GM21423 (cell line): ENCODE measurements around the gene GEMIN5.
A peak's percentile ranks its signal among the peaks of the same experiment; 100 is the strongest.

Experiments
- ATAC-seq: cut with Tn5 transposase; IDR thresholded peaks from one replicate; pipeline ENCODE4 v1.9.1; 2021; ENCODE audit warnings: mild to moderate bottlenecking, moderate library complexity; ENCODE audit not compliant: unreplicated experiment

The GEMIN5 gene

GRCh38 chr5:154895606-154896561 lies 42.1 kb downstream of the GEMIN5 start:
- no peak for ATAC-seq

DNA sequence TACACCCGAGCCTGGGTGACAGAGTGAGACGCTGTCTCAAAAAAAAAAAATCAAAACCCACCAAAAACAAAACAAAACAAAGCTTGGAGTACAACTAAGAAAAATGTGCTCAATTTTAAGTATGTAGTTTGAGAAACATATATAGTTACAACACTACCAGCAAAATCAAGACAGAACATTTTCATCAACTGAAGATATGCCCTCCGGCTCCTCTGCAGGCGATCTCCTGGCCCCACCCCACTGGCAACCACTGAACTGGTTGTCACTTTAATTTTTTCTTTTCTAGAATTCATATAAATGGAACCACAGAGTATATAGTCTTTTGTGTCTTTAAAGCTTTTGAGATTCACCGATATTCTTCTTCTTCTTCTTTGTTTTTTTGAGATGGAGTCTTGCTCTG lies 44.6 kb downstream of the GEMIN5 start:
- no peak for ATAC-seq

- no peak for ATAC-seq
Measured at GRCh38 chr5:154892369-154892771, 45.6 kb downstream of the GEMIN5 start.

DNA sequence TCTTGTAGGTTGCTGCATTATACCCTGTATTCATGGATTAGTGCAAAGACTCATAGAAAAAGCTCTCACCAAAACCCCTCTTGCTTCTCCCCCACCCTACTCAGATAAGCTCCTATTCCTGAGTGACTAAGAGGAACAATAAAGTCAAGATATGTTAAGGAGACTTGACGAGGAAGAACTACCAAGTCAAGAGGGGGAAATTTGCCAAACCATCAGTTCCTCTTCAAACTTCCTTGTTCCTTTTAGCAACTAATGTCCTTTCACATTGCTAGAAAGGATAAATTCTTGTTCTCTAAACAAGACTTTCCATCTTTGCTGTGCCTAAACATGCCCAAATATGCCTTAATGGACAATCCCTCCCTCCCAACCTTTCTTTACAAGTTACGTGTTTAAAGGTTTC lies 52.6 kb downstream of the GEMIN5 start:
- ATAC-seq, result no peak

- no peak for ATAC-seq
Measured at GRCh38 chr5:154884424-154884823, 53.6 kb downstream of the GEMIN5 start.

DNA sequence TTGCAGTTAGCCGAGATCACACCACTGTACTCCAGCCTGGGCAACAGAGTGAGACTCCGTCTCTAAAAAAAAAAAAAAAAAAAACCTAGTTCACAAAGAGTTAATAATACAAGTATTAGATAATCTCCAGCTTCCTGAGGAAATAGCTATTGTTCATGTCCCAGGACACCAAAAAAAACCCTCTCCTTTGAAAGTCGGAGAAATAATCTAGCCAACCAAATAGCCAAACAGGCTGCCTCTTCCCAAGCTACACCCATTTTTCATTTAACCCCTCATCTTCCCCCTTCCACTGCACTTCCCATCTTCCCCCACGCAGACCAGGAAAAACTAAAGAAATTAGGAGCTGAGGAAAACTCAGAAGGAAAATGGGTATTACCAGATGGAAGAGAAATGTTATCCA lies 56.0 kb downstream of the GEMIN5 start:
- no peak for ATAC-seq

GRCh38 chr5:154878642-154879335 lies 59.2 kb downstream of the GEMIN5 start:
- ATAC-seq, result no peak

- ATAC-seq, result no peak
Measured at GRCh38 chr5:154873791-154874331, 64.2 kb downstream of the GEMIN5 start.

DNA sequence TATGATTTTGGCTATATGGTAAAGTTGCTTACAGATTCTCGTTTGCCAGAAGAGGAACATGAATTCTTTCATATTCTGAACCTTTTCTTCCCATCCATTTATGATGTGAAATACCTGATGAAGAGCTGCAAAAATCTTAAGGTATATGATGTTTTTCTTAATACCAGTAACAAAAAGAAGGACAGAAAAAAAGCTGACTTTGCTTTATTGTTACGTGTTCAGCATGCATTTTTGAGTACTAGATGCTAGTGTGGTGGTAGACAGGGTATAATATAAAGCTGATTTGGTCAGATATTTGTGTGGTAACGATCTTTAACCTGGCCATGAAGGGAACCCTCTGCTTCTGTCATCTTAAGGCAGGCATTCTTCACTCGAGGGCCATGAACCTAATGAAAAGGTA lies 66.3 kb downstream of the GEMIN5 start:
- no peak for ATAC-seq

GRCh38 chr5:154868702-154869101 lies 69.3 kb downstream of the GEMIN5 start:
- no peak for ATAC-seq

DNA sequence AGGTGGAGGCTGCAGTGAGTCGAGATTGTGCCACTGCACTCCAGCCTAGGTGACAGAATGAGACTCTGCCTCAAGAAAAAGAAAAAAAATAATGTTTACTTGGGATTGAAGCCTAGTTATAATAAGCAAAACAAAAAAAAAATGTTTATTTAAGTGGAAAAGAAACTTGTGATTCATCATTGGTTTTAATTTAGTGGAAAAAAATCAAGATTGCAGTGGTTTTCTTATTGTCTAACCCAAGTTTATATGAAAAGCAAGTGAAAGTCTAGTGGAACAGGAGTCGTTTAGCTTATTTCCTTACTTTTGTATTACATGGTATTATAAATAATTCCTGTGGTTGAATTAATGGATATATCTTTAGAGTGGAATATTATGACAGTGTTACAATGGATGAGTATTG lies 71.2 kb downstream of the GEMIN5 start:
- ATAC-seq, result no peak

DNA sequence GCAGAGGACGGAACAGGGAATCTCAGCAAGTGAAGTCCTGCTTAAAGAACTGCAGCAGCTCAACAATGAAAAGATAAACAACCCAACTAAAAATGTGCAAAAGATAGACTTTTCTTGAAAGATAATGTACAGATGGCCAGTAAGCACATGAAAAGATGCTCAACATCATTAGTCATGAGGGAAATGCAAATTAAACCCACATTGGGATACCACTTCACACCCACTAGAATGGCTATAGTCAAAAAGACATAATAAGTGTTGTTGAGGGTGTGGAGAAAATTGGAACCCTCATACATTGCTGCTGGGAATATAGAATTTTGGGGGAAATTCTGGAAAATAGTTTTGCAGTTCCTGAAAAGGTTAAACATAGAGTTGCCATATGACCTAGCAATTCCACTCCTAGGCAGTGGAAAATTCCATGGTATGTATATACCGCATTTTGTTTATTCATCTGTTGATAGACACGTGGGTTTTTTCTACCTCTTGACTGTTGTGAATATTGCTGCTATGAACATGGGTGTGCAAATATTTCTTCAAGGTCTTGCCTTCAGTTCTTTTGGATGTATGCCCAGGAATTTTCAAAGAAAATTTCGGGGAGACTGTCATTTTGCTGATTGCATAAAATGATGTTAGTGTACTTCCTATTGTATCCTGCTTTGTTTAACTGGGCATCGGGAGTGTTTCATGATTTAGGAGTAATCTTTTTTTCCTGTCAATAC lies 72.4 kb downstream of the GEMIN5 start:
- ATAC-seq, result no peak

GRCh38 chr5:154863291-154864080 lies 74.5 kb downstream of the GEMIN5 start:
- no peak for ATAC-seq

GRCh38 chr5:154862766-154863165 lies 75.2 kb downstream of the GEMIN5 start:
- no peak for ATAC-seq

DNA sequence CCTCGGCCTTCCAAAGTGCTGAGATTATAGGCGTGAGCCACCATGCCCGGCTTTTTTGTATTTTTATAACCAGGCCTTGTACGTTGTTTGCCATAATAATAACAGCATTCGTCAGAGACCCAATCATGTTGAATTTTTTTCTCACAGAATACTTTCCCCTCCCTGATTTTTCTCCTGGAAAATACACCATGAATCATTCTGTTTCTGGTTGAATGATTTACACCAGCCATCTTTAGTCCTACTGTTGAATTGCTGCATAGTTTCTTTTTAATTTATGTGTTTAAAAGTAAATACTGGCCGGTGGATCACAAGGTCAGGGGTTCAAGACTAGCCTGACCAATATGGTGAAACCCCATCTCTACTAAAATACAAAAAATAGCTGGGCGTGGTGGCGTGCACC lies 76.1 kb downstream of the GEMIN5 start:
- no peak for ATAC-seq

GRCh38 chr5:154860765-154861164 lies 77.2 kb downstream of the GEMIN5 start:
- ATAC-seq, result no peak

DNA sequence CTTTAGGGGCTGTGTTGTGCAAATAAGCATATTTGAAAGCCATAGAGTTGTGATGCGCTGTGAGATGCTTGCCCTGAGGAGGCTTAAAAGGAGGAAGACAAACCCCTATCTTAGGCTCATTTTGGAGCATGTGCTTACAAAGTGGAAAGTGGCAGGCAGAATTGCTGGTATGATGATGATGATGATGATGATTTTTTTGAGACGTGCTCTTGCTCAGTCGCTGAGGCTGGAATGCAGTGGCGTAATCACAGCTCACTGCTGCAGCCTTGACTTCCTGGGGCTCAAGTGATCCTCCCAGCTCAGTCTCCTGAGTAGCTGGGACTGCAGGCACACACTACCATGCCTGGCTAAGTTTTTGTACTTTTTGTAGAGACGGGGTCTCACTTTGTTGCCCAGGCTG lies 77.9 kb downstream of the GEMIN5 start:
- no peak for ATAC-seq

DNA sequence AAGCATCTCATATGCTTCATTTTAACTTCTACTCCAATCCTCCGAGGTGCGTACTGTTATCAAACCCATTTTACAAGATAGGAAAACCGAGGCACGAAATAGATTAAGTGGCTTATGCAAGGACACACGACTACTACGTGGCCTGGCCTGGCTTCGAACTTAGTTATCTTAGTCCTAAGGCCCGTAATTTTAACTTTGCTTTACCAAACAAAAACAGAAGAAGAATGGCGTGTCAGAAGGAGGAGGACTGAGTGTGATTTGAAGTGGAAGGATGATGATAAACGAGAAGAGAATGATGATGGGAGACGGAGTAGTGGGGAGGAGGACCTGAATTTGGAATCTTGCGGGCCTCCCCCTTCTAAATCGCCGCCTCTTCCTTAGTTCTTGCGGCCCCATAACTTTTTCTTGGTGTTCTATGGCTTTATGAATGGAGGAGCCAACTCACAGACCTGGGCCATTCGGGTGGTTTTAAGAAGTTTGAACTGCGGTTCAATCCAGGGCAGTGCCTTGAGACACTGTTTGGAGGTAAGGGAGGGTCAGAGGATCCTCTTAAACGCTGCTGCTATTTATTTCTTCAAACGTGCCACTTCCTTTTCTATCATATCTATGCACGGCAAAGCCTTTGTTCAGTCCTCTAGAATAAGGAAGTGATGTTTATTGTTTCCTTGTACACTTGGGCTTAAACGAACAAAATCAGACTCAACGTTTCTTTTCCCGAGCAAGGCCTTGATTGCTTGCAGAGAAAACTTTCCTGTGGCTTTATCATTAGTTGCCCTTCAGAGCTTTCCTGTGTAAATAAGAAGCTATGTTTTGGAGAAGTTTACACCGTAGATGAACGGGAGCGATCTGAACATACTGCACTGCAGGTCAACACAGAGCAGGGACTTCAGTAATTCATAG lies 78.8 kb downstream of the GEMIN5 start:
- peak; percentile 19 for ATAC-seq

DNA sequence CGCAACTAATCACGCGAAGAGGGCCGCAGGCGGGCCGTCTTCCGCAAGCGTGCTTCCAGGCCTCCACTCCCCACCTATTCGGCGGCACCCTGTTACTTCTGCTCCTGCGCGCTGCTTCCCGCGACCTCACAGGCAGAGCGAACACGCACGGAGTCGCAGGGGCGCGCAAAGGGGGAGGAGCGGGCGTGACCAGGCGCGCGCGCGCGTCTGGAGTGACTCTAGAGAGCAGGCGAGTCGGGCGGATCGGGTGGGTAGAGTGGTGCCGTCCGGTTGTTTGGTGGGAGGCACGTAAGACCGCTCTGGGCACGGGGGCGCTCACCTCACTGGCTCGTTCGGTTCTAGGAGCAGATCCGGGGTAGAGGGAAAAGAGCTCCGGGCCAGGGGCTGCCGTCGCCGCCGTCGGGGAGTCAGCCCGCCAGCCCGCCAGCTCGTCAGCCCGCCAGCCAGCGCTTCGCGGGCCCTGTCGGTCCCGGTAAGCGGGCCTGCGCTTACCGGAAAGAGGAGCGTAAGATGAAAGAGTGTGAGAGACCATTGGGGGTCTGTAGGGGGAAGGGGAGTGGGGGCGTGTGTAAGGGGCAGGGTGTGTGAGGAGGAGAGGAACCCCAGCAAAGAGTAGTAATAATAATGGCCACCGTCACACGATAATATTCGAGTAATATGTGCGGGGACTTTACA lies 79.6 kb downstream of the GEMIN5 start, which contains the start of gene CNOT8:
CNOT8 (plus strand) TSS at position 331 of the 675 bp plus-strand sequence. CDS start 4,652 bp downstream, outside the sequence.
- peak; percentile 74 for ATAC-seq
